Vagina (tissue), 2 donors: ENCODE data around the gene TTC34. TPM values are rescaled to one million over a fixed set of nuclear protein-coding genes. Genes with fewer than 3 reads are reported as not detected.
"Not testable (repeated sequence)": the region's sequence is repeated elsewhere in the genome, so short reads cannot be mapped to it uniquely, and the experiment has no call there.

Source experiments
- DNase-seq, 2 donors: peaks; one replicate each; pipeline ENCODE4 v3.0.0-alpha.2; 2017; ENCODE audit errors: extremely low spot score in 2 of 2
- H3K27ac ChIP-seq: fragments of 200-600 bp; sonication (generic); one replicate; pipeline ENCODE4 v1.5.1; 2019
- H3K27me3 ChIP-seq: fragments of 200-600 bp; sonication (generic); one replicate; pipeline ENCODE4 v1.5.1; 2019
- H3K36me3 ChIP-seq, 2 donors: fragments of 200-600 bp; sonication (generic); one replicate each; pipeline ENCODE4 v1.5.1; 2017 to 2019
- H3K4me1 ChIP-seq: fragments of 200-600 bp; sonication (generic); one replicate; pipeline ENCODE4 v1.5.1; 2019
- H3K4me3 ChIP-seq, 2 donors: fragments of 200-600 bp; sonication (generic); 1 replicate in 1 of 2; 2 replicates in 1 of 2; pipeline ENCODE4 v1.5.1; 2016 to 2019
- H3K9me3 ChIP-seq: fragments of 200-600 bp; sonication (generic); one replicate; pipeline ENCODE4 v1.5.1; 2019
- POLR2A ChIP-seq, 2 donors: fragments of 450-650 bp; IDR thresholded peaks; one replicate each; pipeline ENCODE4 v1.6.1; 2017; ENCODE audit warnings: antibody characterized with exemption in 2 of 2, mild to moderate bottlenecking in 2 of 2, moderate library complexity in 2 of 2
- POLR2AphosphoS5 ChIP-seq, 2 donors: sonication (generic); formaldehyde crosslinking; IDR thresholded peaks; one replicate each; pipeline ENCODE4 v1.9.0; 2017; ENCODE audit warnings: antibody characterized with exemption in 2 of 2, mild to moderate bottlenecking in 2 of 2, low read depth in 1 of 2; ENCODE audit not compliant: insufficient read depth in 1 of 2
- intact Hi-C: fragments of 100-400 bp; cut with DNase I; formaldehyde crosslinking; loops from one replicate; pipeline ENCODE4 v1.15.1; 2023
- total RNA-seq: library from RNA; depleted of rRNA; stranded (reverse); fragments of >200 nt; gene quantifications from one replicate; pipeline ENCODE4 v1.2.3, GENCODE V29; 2016
- TF ChIP-seq, protein P1 (sequence below), 3 experiments: fragments of 450-650 bp in 2 of 3; fragments of 200-600 bp in 1 of 3; sonication (generic) in 1 of 3; IDR thresholded peaks; one replicate each; pipeline ENCODE4 v1.5.1; 2017 to 2019; ENCODE audit warnings: antibody characterized with exemption in 3 of 3, mild to moderate bottlenecking in 2 of 3, moderate library complexity in 2 of 3

Gene TTC34
- total RNA-seq, 1 donor from 2014 or later, result under 0.01 TPM

DNA sequence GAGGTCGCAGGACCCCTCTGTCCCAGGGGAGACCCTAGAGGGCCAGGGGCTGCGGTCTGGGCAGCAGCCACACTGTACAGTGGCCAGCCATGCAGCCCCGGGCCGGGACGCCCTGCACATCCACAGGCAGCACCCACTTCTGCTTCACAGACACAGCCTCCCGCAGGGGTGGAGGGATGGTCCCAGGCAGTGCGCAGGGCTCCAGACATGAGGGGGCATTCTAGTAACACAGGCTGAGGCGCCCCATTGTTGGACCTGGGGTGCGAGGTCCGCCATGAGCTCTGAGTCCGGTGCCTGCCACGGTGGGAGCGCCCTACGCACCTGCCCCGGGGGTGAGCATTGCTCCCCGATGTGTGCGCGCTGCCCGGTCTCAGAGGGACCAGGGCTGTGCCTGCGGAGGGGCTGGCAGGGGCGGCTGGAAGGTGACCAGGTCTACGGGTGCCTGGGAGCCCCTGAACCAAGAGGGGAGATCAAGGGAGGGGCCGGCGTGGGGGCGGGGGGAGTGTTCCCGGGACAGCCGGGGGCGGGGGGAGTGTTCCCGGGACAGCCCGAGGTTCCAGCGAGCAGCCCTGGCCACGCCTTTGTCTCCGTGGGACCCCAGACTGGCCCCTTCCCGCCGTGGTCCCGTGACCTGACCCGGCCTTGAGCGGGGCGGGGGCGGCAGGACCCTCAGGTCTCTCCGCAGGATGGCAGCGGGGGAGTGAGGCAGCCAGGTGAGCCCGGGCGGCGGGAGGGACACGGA lies 173.1 kb downstream of the TTC34 start:
- Histone ChIP-seq H3K27ac (no peak overlapping the region), H3K27me3 (peaks cover 10% of the 10 kb centered on the region), H3K4me3 (no peak overlapping the region), H3K9me3 (no peaks in the 10 kb centered on the region), H3K36me3 (no peaks in the 10 kb centered on the region), H3K4me1 (peaks cover 7% of the 10 kb centered on the region)
- no peak for DNase-seq
- no peak for TF ChIP-seq POLR2A (IDR thresholded peaks at IDR 0.05)
- TF ChIP-seq POLR2AphosphoS5 (IDR thresholded peaks at IDR 0.05; ENCODE audit: insufficient read depth in 1 of 2, low read depth in 1 of 2), result no peak
- TF ChIP-seq, protein P1, sequence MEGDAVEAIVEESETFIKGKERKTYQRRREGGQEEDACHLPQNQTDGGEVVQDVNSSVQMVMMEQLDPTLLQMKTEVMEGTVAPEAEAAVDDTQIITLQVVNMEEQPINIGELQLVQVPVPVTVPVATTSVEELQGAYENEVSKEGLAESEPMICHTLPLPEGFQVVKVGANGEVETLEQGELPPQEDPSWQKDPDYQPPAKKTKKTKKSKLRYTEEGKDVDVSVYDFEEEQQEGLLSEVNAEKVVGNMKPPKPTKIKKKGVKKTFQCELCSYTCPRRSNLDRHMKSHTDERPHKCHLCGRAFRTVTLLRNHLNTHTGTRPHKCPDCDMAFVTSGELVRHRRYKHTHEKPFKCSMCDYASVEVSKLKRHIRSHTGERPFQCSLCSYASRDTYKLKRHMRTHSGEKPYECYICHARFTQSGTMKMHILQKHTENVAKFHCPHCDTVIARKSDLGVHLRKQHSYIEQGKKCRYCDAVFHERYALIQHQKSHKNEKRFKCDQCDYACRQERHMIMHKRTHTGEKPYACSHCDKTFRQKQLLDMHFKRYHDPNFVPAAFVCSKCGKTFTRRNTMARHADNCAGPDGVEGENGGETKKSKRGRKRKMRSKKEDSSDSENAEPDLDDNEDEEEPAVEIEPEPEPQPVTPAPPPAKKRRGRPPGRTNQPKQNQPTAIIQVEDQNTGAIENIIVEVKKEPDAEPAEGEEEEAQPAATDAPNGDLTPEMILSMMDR (IDR thresholded peaks at IDR 0.05), result no peak
- intact Hi-C loops, result no loop called here

DNA sequence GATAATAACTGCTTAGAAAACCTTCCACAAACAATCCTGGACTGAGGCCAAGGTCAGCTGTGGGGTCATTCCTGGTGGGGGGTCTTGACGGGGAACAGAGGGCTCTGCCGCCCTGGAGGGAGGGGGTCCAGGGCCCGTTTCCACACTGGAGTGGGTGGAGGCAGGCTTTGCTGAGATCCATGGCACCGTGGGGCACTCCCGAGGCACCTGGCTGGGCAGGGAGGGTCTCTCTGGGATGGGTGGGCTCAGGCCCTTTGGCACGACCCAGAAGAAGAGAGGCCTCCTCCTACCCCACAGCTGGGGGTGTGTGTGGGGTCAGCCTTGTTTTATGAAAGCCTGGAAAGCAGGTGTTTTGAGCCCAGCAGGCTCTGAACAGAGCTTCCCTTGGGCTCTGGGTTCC lies 173.7 kb downstream of the TTC34 start:
- Histone ChIP-seq H3K27ac (no peak overlapping the region), H3K27me3 (peaks cover 10% of the 10 kb centered on the region), H3K4me1 (peaks cover 7% of the 10 kb centered on the region), H3K9me3 (no peaks in the 10 kb centered on the region), H3K36me3 (no peaks in the 10 kb centered on the region), H3K4me3 (no peak overlapping the region)
- DNase-seq, result no peak
- intact Hi-C loops, result no loop called here
- no peak for TF ChIP-seq POLR2A (IDR thresholded peaks at IDR 0.05)
- TF ChIP-seq, protein P1 (IDR thresholded peaks at IDR 0.05), result no peak
- TF ChIP-seq POLR2AphosphoS5 (IDR thresholded peaks at IDR 0.05; ENCODE audit: insufficient read depth in 1 of 2, low read depth in 1 of 2), result no peak

- intact Hi-C loops, H3K4me1 ChIP-seq, H3K27me3 ChIP-seq, DNase-seq, H3K36me3 ChIP-seq, H3K27ac ChIP-seq, H3K9me3 ChIP-seq, H3K4me3 ChIP-seq: not testable (repeated sequence)
These were observed 175.7 kb downstream of the TTC34 start for GRCh38 chr1:2625748-2626147.

GRCh38 chr1:2625311-2625710 lies 176.2 kb downstream of the TTC34 start:
- Histone ChIP-seq H3K27ac (no peak overlapping the region), H3K4me3 (no peak overlapping the region), H3K27me3 (peaks cover 10% of the 10 kb centered on the region), H3K9me3 (no peaks in the 10 kb centered on the region), H3K36me3 (no peaks in the 10 kb centered on the region), H3K4me1 (peaks cover 7% of the 10 kb centered on the region)
- TF ChIP-seq, protein P1 (IDR thresholded peaks at IDR 0.05), result no peak
- no peak for TF ChIP-seq POLR2AphosphoS5 (IDR thresholded peaks at IDR 0.05; ENCODE audit: insufficient read depth in 1 of 2, low read depth in 1 of 2)
- TF ChIP-seq POLR2A (IDR thresholded peaks at IDR 0.05), result no peak
- intact Hi-C loops, result no loop called here
- DNase-seq, result no peak

DNA sequence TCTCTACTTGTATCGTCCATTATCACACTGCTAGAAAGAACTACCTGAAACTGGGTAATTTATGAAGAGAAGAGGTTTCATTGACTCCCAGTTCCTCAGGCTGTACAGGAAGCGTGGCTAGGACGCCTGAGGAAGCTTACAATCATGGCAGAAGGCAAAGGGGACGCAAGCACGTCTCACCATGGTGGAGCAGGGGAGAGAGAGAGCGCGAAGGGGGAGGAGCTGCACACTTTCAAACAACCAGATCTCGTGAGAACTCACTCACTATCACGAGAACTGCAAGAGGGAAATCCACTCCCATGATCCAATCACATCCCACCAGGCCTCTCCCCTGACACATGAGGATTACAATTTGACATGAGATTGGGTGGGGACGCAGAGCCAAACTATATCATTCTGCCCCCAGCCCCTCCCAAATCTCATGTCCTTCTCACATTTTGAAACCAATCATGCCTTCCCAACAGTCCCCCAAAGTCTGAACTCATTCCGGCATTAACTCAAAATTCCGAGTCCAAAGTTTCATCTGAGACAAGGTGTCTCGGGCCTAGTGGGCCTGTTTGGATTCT lies 176.7 kb downstream of the TTC34 start:
- no peaks in the 10 kb centered on the region for H3K9me3 ChIP-seq
- DNase-seq, result no peak
- H3K4me3 ChIP-seq, result no peak overlapping the region
- H3K36me3 ChIP-seq, result no peaks in the 10 kb centered on the region
- intact Hi-C loops, result no loop called here
- H3K27me3 ChIP-seq, result peaks cover 10% of the 10 kb centered on the region
- peaks cover 7% of the 10 kb centered on the region for H3K4me1 ChIP-seq
- TF ChIP-seq POLR2A (IDR thresholded peaks at IDR 0.05) (no peak), POLR2AphosphoS5 (IDR thresholded peaks at IDR 0.05; ENCODE audit: insufficient read depth in 1 of 2, low read depth in 1 of 2) (no peak)
- TF ChIP-seq, protein P1 (IDR thresholded peaks at IDR 0.05), result no peak
- no peak overlapping the region for H3K27ac ChIP-seq
